HepG2 (cell line): ENCODE results near the gene SAA4. TPM values are rescaled to one million over a fixed set of nuclear protein-coding genes. Genes with fewer than 3 reads are reported as not detected.
A peak's percentile ranks its signal among the peaks of the same experiment; 100 is the strongest.

Experiments used
- ATAC-seq: fragments of 200-7000 bp; cut with Tn5 transposase; 3 replicates; pipeline ENCODE4 v1.9.1; 2020; ENCODE audit warnings: mild to moderate bottlenecking, moderate library complexity
- BruUV-seq: library from RNA; stranded (reverse); fragments of 400-500 nt; replicated peaks from 2 replicates; lab custom pipeline; 2021; lab: Mats Ljungman, UMichigan
- CTCF ChIA-PET: fragments of 300-600 bp; formaldehyde crosslinking; extraction: SDS; loops from one replicate; lab custom pipeline; 2021; ENCODE audit warnings: low total read pairs, inconsistent platforms, low intra/inter-chr PET ratio; lab: Yijun Ruan, JAX
- POLR2A ChIA-PET: fragments of 350-600 bp; sonication (Branson Sonifier 250); formaldehyde crosslinking; loops from one replicate; lab custom pipeline; 2020; ENCODE audit warnings: antibody characterized with exemption, inconsistent platforms; lab: Yijun Ruan, JAX
- DNase-seq: peaks from one replicate; pipeline ENCODE4 v3.0.0-alpha.2; 2015; ENCODE audit warnings: low spot score
- FAIRE-seq: peaks from 3 replicates; lab custom pipeline; 2011; peaks lifted over from hg19 to GRCh38; lab: Jason Lieb, UNC
- H2AFZ ChIP-seq: one replicate; pipeline ENCODE4 v1.6.1; 2011; ENCODE audit warnings: low read length, inconsistent platforms
- H3K27ac ChIP-seq: fragments of 300-600 bp; 3 replicates; pipeline ENCODE4 v1.8.0; 2011; ENCODE audit warnings: mixed run types, mild to moderate bottlenecking, mixed read lengths, low read length, inconsistent platforms; ENCODE audit not compliant: insufficient read depth; ENCODE audit errors: extremely low read length
- H3K27me3 ChIP-seq, 2 experiments: fragments of 200-600 bp in 1 of 2; 2 replicates in 1 of 2; 3 replicates in 1 of 2; pipeline versions ENCODE4 v1.6.0 to v1.8.0; 2011; ENCODE audit warnings: low read length in 2 of 2, mild to moderate bottlenecking in 2 of 2, moderate library complexity in 2 of 2, inconsistent platforms in 1 of 2; ENCODE audit not compliant: insufficient read depth in 2 of 2, control insufficient read depth in 1 of 2
- H3K36me3 ChIP-seq, 2 experiments: fragments of 200-600 bp in 1 of 2; replicated peaks in 1 of 2; 2 replicates in 1 of 2; 3 replicates in 1 of 2; pipeline versions ENCODE4 v1.5.1 to v1.8.0; 2011; ENCODE audit warnings: low read length in 2 of 2, inconsistent platforms in 1 of 2; ENCODE audit not compliant: insufficient read depth in 2 of 2, control insufficient read depth in 1 of 2
- H3K4me1 ChIP-seq: 2 replicates; pipeline ENCODE4 v1.5.1; 2012; ENCODE audit warnings: low read length, inconsistent platforms; ENCODE audit not compliant: insufficient read depth
- H3K4me2 ChIP-seq: 2 replicates; pipeline ENCODE4 v1.6.0; 2011; ENCODE audit warnings: low read depth, low read length, inconsistent platforms
- H3K4me3 ChIP-seq, 3 experiments: fragments of 200-600 bp in 1 of 3; sonication (generic), shearing (Covaris generic) in 1 of 3; replicated peaks in 1 of 3; 2 replicates each; pipeline ENCODE4 v1.5.1; 2011 to 2016; ENCODE audit warnings: low read length in 3 of 3, inconsistent platforms in 2 of 3, low read depth in 2 of 3, mild to moderate bottlenecking in 2 of 3, control low read depth in 1 of 3, mixed read lengths in 1 of 3; ENCODE audit not compliant: insufficient read depth in 1 of 3
- H3K79me2 ChIP-seq: one replicate; pipeline ENCODE4 v1.6.1; 2011; ENCODE audit warnings: low read length, inconsistent platforms; ENCODE audit not compliant: insufficient read depth
- H3K9ac ChIP-seq: 2 replicates; pipeline ENCODE4 v1.6.0; 2011; ENCODE audit warnings: mild to moderate bottlenecking, low read depth, low read length, inconsistent platforms; ENCODE audit not compliant: insufficient read depth
- H3K9me3 ChIP-seq: 2 replicates; pipeline ENCODE4 v1.5.1; 2012; ENCODE audit warnings: mild to moderate bottlenecking, low read length
- H4K20me1 ChIP-seq: 2 replicates; pipeline ENCODE4 v1.6.0; 2011; ENCODE audit warnings: inconsistent platforms, mild to moderate bottlenecking, low read length, moderate library complexity; ENCODE audit not compliant: insufficient read depth
- CEBPB ChIP-seq: IDR thresholded peaks from 2 replicates; pipeline ENCODE4 v1.6.1; 2011; ENCODE audit warnings: low read depth, low read length, improper control_type of control experiment, borderline replicate concordance
- CREM ChIP-seq, 2 experiments: sonication (generic) in 1 of 2; formaldehyde crosslinking in 1 of 2; IDR thresholded peaks; 2 replicates each; pipeline versions ENCODE4 v1.4.0 to v1.6.1; 2016 to 2020; ENCODE audit warnings: antibody characterized with exemption in 1 of 2, mild to moderate bottlenecking in 1 of 2, missing genetic modification reagents in 1 of 2
- JUN ChIP-seq: sonication (generic); formaldehyde crosslinking; IDR thresholded peaks from 2 replicates; pipeline ENCODE4 v1.4.0; 2020; ENCODE audit warnings: mild to moderate bottlenecking, missing genetic modification reagents
- POLR2AphosphoS5 ChIP-seq: IDR thresholded peaks from 2 replicates; pipeline ENCODE4 v1.6.1; 2012; ENCODE audit warnings: low read depth, low read length
- PRDM10 ChIP-seq: sonication (generic); formaldehyde crosslinking; IDR thresholded peaks from 2 replicates; pipeline ENCODE4 v1.4.0; 2020; ENCODE audit warnings: low read depth, missing genetic modification reagents
- WGBS: methylation state at CpG from one replicate; pipeline ENCODE4 v1.1.6; 2017; ENCODE audit warnings: low lambda C conversion rate; 5-methylcytosine and 5-hydroxymethylcytosine counted together
- in situ Hi-C: cut with HindIII; loops from 2 replicates; pipeline ENCODE4 v1.10.0; 2017; ENCODE audit warnings: low pct_unique_long_range_greater_than_20kb; ENCODE audit not compliant: extremely low pct_ligation_motif_present
- intact Hi-C: fragments of 100-400 bp; cut with micrococcal nuclease; formaldehyde crosslinking; loops from one replicate; pipeline ENCODE4 v1.10.0; 2022; ENCODE audit not compliant: unreplicated experiment
- polyA plus RNA-seq, 8 experiments: library from polyadenylated mRNA; depleted of rRNA in 3 of 8; stranded (reverse) in 7 of 8; unstranded in 1 of 8; fragments of >200 nt; fragmentation: Illumina TruSeq in 4 of 8; extraction: Trizol in 4 of 8; gene quantifications; 2 replicates each; pipeline versions ENCODE4 v1.2.1 to v1.2.3, GENCODE V29; 2011 to 2016; ENCODE audit warnings: low read depth in 4 of 8, missing spikeins in 1 of 8, mixed read lengths in 1 of 8; ENCODE audit not compliant: insufficient read depth in 1 of 8
- total RNA-seq, 5 experiments: library from RNA; depleted of rRNA; stranded (reverse); fragments of >200 nt; fragmentation: Illumina TruSeq; extraction: Trizol; gene quantifications; 2 replicates each; pipeline ENCODE4 v1.2.3, GENCODE V29; 2016; ENCODE audit warnings: low read depth in 1 of 5

The SAA4 gene
- total and polyA plus RNA-seq, 2 of the 13 experiments (the other 11 are each of a cell fraction or from before 2014, with no cell fraction given), result 53.4 to 253 TPM

- DNase-seq (no peak), ATAC-seq (no peak), FAIRE-seq (no peak)
- BruUV-seq, result no TSS peak
- Histone ChIP-seq H3K36me3 (no peaks in the 10 kb centered on the region), H3K9me3 (no peaks in the 10 kb centered on the region), H3K79me2 (peaks cover 13% of the 10 kb centered on the region), H3K4me3 (no peak overlapping the region), H2AFZ (no peak overlapping the region), H3K9ac (no peak overlapping the region), H3K27ac (no peak overlapping the region), H4K20me1 (no peaks in the 10 kb centered on the region), H3K4me1 (peaks cover 99% of the 10 kb centered on the region), H3K4me2 (no peak overlapping the region), H3K27me3 (no peaks in the 10 kb centered on the region)
- 95% methylated on average over 4 of the region's 4 CpGs for WGBS
- in situ Hi-C loops (no loop called here), intact Hi-C loops (loop anchor here (10.0 kb wide), 1 partner anchor 91 kb away; the partner anchor contains the start of genes GTF2H1 and HPS5)
- ChIA-PET CTCF (no interaction called here), POLR2A (interaction anchor here (4.8 kb wide), 1 partner anchor 9 kb away, joined by 37 read pairs; no protein-coding TSS in a partner anchor)
- TF ChIP-seq JUN (CRISPR knock-in tag) (no peak), PRDM10 (CRISPR knock-in tag) (no peak), CREM (IDR thresholded peaks at IDR 0.05) (no peak), CREM (CRISPR knock-in tag; IDR thresholded peaks at IDR 0.05) (no peak), CEBPB (peak; percentile 52; the same call in 1 of the 2 replicates), POLR2AphosphoS5 (no peak)
Measured at GRCh38 chr11:18233912-18234311, 2.7 kb downstream of the SAA4 start.
